Measurements from ENCODE around the gene RASA3. TPM values are rescaled to one million over a fixed set of nuclear protein-coding genes. Genes with fewer than 3 reads are reported as not detected.

RASA3 gene
- total RNA-seq, 2 donors from 2014 or later = 4.4 to 7.2 TPM

DNA sequence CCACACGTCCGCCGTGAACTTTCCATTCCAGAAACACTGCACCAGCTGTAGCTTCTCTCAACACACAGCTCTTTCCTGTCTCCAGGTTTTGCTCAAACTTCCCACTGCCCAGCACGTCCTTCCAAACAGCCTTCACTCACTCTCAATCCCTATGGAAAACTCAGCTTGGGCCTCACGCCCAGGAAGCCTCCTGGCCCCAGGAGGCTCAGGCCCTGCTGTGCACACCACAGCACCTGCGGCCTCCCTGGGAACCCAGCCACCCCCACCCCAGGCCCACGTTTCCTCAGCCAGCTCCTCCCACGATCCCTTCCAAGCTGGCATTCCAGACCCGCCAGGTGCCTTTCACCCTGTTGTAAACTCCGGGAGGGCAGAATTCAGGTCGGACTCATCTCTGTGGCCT is 193.7 kb downstream of the RASA3 start:
- H3K9ac ChIP-seq (ENCODE audit: low read depth in 2 of 2, low read length in 2 of 2) = no peak overlapping the region
- no peak overlapping the region for H3K27ac ChIP-seq
- TF ChIP-seq, protein P1, sequence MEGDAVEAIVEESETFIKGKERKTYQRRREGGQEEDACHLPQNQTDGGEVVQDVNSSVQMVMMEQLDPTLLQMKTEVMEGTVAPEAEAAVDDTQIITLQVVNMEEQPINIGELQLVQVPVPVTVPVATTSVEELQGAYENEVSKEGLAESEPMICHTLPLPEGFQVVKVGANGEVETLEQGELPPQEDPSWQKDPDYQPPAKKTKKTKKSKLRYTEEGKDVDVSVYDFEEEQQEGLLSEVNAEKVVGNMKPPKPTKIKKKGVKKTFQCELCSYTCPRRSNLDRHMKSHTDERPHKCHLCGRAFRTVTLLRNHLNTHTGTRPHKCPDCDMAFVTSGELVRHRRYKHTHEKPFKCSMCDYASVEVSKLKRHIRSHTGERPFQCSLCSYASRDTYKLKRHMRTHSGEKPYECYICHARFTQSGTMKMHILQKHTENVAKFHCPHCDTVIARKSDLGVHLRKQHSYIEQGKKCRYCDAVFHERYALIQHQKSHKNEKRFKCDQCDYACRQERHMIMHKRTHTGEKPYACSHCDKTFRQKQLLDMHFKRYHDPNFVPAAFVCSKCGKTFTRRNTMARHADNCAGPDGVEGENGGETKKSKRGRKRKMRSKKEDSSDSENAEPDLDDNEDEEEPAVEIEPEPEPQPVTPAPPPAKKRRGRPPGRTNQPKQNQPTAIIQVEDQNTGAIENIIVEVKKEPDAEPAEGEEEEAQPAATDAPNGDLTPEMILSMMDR (IDR thresholded peaks at IDR 0.05) = no peak
- no peaks in the 10 kb centered on the region for H3K9me3 ChIP-seq
- intact Hi-C loops (cut with DNase I) = no loop called here
- no peak overlapping the region for H3K4me3 ChIP-seq
- H3K4me1 ChIP-seq = no peaks in the 10 kb centered on the region
- DNase-seq = no peak
- no peaks in the 10 kb centered on the region for H3K27me3 ChIP-seq
- no peaks in the 10 kb centered on the region for H3K36me3 ChIP-seq

DNA sequence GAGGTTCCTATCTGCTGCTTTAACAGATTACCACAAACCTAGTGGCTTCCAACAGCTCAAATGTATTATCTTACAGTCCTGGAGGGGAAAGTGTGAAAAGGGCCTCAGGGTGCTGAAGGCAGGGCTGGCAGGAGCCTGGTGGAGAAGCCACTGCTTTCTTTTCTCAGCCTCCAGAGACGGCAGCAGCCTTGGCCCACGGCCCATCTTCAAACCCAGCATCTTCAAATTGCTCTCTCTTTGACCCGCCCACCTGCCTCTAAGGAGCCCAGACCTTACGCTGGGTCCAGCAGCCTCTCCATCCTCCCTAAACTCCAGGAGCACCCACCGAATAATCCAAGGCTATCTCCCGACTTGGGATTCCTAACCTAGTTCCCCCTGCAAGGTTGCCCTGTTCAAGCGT is 194.2 kb downstream of the RASA3 start:
- Histone ChIP-seq H3K36me3 (no peaks in the 10 kb centered on the region), H3K9ac (ENCODE audit: low read depth in 2 of 2, low read length in 2 of 2) (no peak overlapping the region), H3K4me3 (no peak overlapping the region), H3K9me3 (no peaks in the 10 kb centered on the region), H3K27ac (no peak overlapping the region), H3K4me1 (no peaks in the 10 kb centered on the region), H3K27me3 (no peaks in the 10 kb centered on the region)
- no peak for DNase-seq
- intact Hi-C loops (cut with DNase I) = no loop called here
- TF ChIP-seq, protein P1 (IDR thresholded peaks at IDR 0.05) = no peak

DNA sequence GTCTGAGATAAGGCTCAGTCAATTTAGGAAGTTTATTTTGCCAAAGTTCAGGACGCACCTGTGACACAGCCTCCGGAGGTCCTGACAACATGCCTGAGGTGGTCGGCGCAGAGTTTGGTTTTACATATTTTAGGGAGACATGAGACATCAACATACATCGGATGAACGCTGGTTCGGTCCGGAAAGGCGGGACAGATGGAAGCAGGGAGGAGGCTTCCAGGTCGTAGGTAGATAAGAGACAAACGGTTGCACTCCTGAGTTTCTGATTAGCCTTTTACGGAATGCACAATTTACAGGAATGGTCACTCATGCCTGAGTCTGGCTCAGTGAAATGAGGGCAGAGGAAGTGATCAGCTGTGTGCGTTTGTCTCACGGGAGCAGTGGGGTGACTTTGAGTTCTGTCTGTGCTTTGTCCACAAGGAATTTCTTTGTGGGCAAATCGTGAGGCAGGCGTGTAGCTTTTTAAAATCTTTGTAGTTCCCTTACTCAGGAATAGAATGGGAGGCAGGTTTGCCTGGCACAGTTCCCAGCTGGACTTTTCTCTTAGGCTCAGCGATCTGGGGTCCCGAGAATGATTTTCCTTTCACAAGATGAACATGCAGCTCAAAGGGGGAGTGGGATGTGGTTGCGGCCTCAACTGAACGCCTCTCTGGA is 194.8 kb downstream of the RASA3 start:
- DNase-seq = no peak
- H3K9ac ChIP-seq (ENCODE audit: low read depth in 2 of 2, low read length in 2 of 2) = no peak overlapping the region
- intact Hi-C loops (cut with DNase I) = no loop called here
- H3K4me3 ChIP-seq = no peak overlapping the region
- no peaks in the 10 kb centered on the region for H3K27me3 ChIP-seq
- H3K9me3 ChIP-seq = no peaks in the 10 kb centered on the region
- no peaks in the 10 kb centered on the region for H3K4me1 ChIP-seq
- TF ChIP-seq, protein P1 (IDR thresholded peaks at IDR 0.05) = no peak
- H3K27ac ChIP-seq = no peak overlapping the region
- no peaks in the 10 kb centered on the region for H3K36me3 ChIP-seq

DNA sequence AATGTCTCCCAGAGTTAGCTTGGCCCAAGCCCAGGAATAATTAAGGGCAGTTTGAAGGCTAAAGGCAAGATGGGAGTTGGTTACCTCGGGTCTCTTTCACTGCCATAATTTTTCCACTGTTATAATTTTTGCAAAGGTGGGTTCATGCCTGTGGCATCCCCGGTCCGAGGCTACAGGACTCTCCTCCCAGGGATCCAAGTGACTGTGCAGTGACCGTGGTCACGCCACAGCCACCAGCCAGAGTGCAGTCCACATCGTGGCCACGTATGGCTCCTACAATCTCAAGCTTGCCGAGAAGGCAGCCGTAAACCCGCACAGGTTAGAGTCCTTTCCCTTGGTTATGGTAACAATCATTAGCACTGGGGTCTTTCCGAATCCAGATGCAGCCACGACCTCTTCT is 195.3 kb downstream of the RASA3 start:
- H3K9me3 ChIP-seq = no peaks in the 10 kb centered on the region
- TF ChIP-seq, protein P1 (IDR thresholded peaks at IDR 0.05) = no peak
- no peak for DNase-seq
- no peaks in the 10 kb centered on the region for H3K36me3 ChIP-seq
- no peak overlapping the region for H3K27ac ChIP-seq
- no peaks in the 10 kb centered on the region for H3K27me3 ChIP-seq
- no peak overlapping the region for H3K4me3 ChIP-seq
- H3K9ac ChIP-seq (ENCODE audit: low read depth in 2 of 2, low read length in 2 of 2) = no peak overlapping the region
- H3K4me1 ChIP-seq = no peaks in the 10 kb centered on the region
- intact Hi-C loops (cut with DNase I) = no loop called here

GRCh38 chr13:113936166-113936965 is 196.1 kb downstream of the RASA3 start:
- H3K36me3 ChIP-seq = no peaks in the 10 kb centered on the region
- TF ChIP-seq, protein P1 (IDR thresholded peaks at IDR 0.05) = no peak
- intact Hi-C loops (cut with DNase I) = no loop called here
- H3K9me3 ChIP-seq = no peaks in the 10 kb centered on the region
- no peak overlapping the region for H3K4me3 ChIP-seq
- H3K27me3 ChIP-seq = no peaks in the 10 kb centered on the region
- no peak for DNase-seq
- no peak overlapping the region for H3K27ac ChIP-seq
- no peak overlapping the region for H3K9ac ChIP-seq (ENCODE audit: low read depth in 2 of 2, low read length in 2 of 2)
- no peaks in the 10 kb centered on the region for H3K4me1 ChIP-seq

Measured in colonic mucosa (tissue), 4 donors.